Measurements from ENCODE around the gene LSG1.

- no peak for TF ChIP-seq POLR2AphosphoS5 (IDR thresholded peaks at IDR 0.05; ENCODE audit: borderline replicate concordance, low read depth, low read length)
- TF ChIP-seq EZH2 (IDR thresholded peaks at IDR 0.05): no peak
- no peak for TF ChIP-seq FOXP2 (optimal IDR thresholded peaks at IDR 0.05; ENCODE audit: control extremely low read depth, extremely low read length, insufficient read depth)
Observed at GRCh38 chr3:194606941-194607340, 65.0 kb downstream of the LSG1 start.
